ENCODE results near the gene EIF5A. TPM values are rescaled to one million over a fixed set of nuclear protein-coding genes. Genes with fewer than 3 reads are reported as not detected.

EIF5A gene
- total and polyA plus RNA-seq, 2 of the 8 experiments (the other 6 are each of a cell fraction or from before 2014, with no cell fraction given), result 717 to 1,172 TPM

GRCh38 chr17:7329997-7330637 lies 22.7 kb downstream of the EIF5A start:
- peak overlapping the region; percentile 90 for H3K56ac ChIP-seq (replicated peaks; ENCODE audit: insufficient read length, low read depth, low read length)
- H3K18ac ChIP-seq (ENCODE audit: extremely low read depth, low read length), result peak overlapping the region; percentile 41
- H4K5ac ChIP-seq (ENCODE audit: insufficient read length, low read depth, low read length), result peak overlapping the region; percentile 28
- peak overlapping the region; percentile 72; the same call in 1 of the 2 replicates for H2BK15ac ChIP-seq (ENCODE audit: low read length)
- H3K4me1 ChIP-seq (replicated peaks in 1 of 4; ENCODE audit: control insufficient read depth in 3 of 4, insufficient read depth in 4 of 4, low read length in 3 of 4), result peaks cover 0 to 19% (median 8%) of the 10 kb centered on the region in 4 experiments; a peak in 6 of 7 replicates
- peak overlapping the region; percentile 69 to 97 (median 82) for H3K4me3 ChIP-seq (ENCODE audit: extremely low read depth in 1 of 4, insufficient read depth in 2 of 4, low read depth in 3 of 4, low read length in 4 of 4)
- H2BK12ac ChIP-seq (ENCODE audit: low read depth, low read length), result 0 out of 2 replicates have a peak overlapping the region, but pooled peaks have one; percentile 29
- FAIRE-seq, result no peak
- no peaks in the 10 kb centered on the region; a peak in 1 of 7 replicates for H3K27me3 ChIP-seq (replicated peaks in 1 of 4; ENCODE audit: control insufficient read depth in 3 of 4, extremely low read depth in 1 of 4, insufficient read depth in 3 of 4, low read length in 3 of 4)
- peaks cover 8% of the 10 kb centered on the region for H3K23me2 ChIP-seq (ENCODE audit: low read depth, low read length)
- H4K8ac ChIP-seq (ENCODE audit: extremely low read depth, insufficient read depth, low read length), result peak overlapping the region; percentile 94
- peak in 1 of 2 experiments; percentile 92 for DNase-seq (ENCODE audit: low read depth in 1 of 2, low spot score in 2 of 2)
- H3K23ac ChIP-seq (ENCODE audit: insufficient read length), result no peak overlapping the region
- ChIA-PET CTCF (ENCODE audit: partially characterized antibody) (interaction anchor here (0.7 to 9.3 kb wide), 12 partner anchors 15 to 358 kb away, joined by 3 to 167 read pairs (median 5); partner anchors contain the start of genes GPS2, SENP3, TMEM95 and TP53), POLR2A (ENCODE audit: partially characterized antibody) (interaction anchor here (0.6 to 13.4 kb wide), 28 partner anchors 8 to 254 kb away, joined by 3 to 223 read pairs (median 4); partner anchors contain the start of genes ACADVL, ACAP1, CHRNB1 and CLDN7)
- peaks cover 0 to 4% (median under 1%) of the 10 kb centered on the region in 4 experiments; a peak in 4 of 8 replicates for H3K36me3 ChIP-seq (ENCODE audit: control insufficient read depth in 2 of 4, insufficient read depth in 4 of 4, low read length in 3 of 4)
- H3K9me3 ChIP-seq (ENCODE audit: insufficient read depth in 2 of 2, low read depth in 1 of 2, low read length in 1 of 2), result no peaks in the 10 kb centered on the region
- peaks cover 2% of the 10 kb centered on the region; the same call in 1 of the 2 replicates for H3K79me1 ChIP-seq (ENCODE audit: low read depth, low read length)
- H3K9ac ChIP-seq (replicated peaks in 1 of 4; ENCODE audit: extremely low read depth in 1 of 4, low read depth in 3 of 4, low read length in 3 of 4), result peak overlapping the region in 3 of 4 experiments; percentile 84 to 85 (median 84); a peak in 6 of 7 replicates
- no peak overlapping the region for H2BK20ac ChIP-seq (ENCODE audit: low read length)
- no peak overlapping the region for H2AFZ ChIP-seq (ENCODE audit: low read length)
- peak overlapping the region; percentile 44 for H3K4ac ChIP-seq (replicated peaks; ENCODE audit: insufficient read length, low read depth, low read length)
- H3K4me2 ChIP-seq (ENCODE audit: insufficient read depth in 1 of 2, low read depth in 2 of 2, low read length in 2 of 2), result peak overlapping the region; percentile 95 to 96
- H2AK5ac ChIP-seq (ENCODE audit: low read depth, low read length), result no peak overlapping the region
- H2BK120ac ChIP-seq (replicated peaks; ENCODE audit: low read depth, low read length), result no peak overlapping the region
- peaks cover 0 to 14% of the 10 kb centered on the region in 2 experiments; a peak in 2 of 4 replicates for H3K79me2 ChIP-seq (ENCODE audit: control insufficient read depth in 1 of 2, insufficient read depth in 2 of 2, low read length in 2 of 2)
- peak overlapping the region; percentile 84 for H3K27ac ChIP-seq (ENCODE audit: low read depth, low read length)
- WGBS, 2 experiments (ENCODE audit: extremely low coverage in 1 of 2, insufficient coverage in 1 of 2, insufficient read length in 1 of 2, insufficient replicate concordance in 2 of 2, low coverage in 1 of 2, low lambda C conversion rate in 2 of 2, missing lambda C conversion rate in 1 of 2), result 6% methylated on average over 23 of the region's 34 CpGs; no CpG with 5 or more reads in 1 of the 2 experiments
- H2BK5ac ChIP-seq (ENCODE audit: low read depth, low read length), result peak overlapping the region; percentile 48; the same call in 1 of the 2 replicates
- no peak overlapping the region for H3K14ac ChIP-seq (ENCODE audit: insufficient read length)
- no peaks in the 10 kb centered on the region for H4K20me1 ChIP-seq (replicated peaks in 1 of 2; ENCODE audit: control insufficient read depth in 1 of 2, insufficient read depth in 2 of 2, low read length in 2 of 2)
- peak overlapping the region; percentile 22 for H4K91ac ChIP-seq (replicated peaks; ENCODE audit: insufficient read length, low read length)
- TF ChIP-seq MAX (IDR thresholded peaks at IDR 0.05) (no peak), SAP30 (IDR thresholded peaks at IDR 0.05; ENCODE audit: insufficient read depth, insufficient replicate concordance, low read length) (no peak), SP1 (IDR thresholded peaks at IDR 0.05; ENCODE audit: low read depth, low read length) (peak; percentile 62; the same call in 1 of the 2 replicates), TBP (IDR thresholded peaks at IDR 0.05; ENCODE audit: low read depth, low read length) (peak; percentile 21; the same call in 1 of the 2 replicates), EZH2 (IDR thresholded peaks at IDR 0.05; ENCODE audit: low read depth, low read length, severe bottlenecking) (no peak), ASH2L (IDR thresholded peaks at IDR 0.05; ENCODE audit: low read length) (peak; percentile 16), POLR2AphosphoS5 (IDR thresholded peaks at IDR 0.05; ENCODE audit: low read depth, low read length) (0 out of 2 replicates have a peak, but pooled peaks have one; percentile 18), YY1 (IDR thresholded peaks at IDR 0.05; ENCODE audit: low read depth, low read length) (0 out of 2 replicates have a peak, but pooled peaks have one; percentile 28), POLR2A (IDR thresholded peaks at IDR 0.05; ENCODE audit: control extremely low read depth in 1 of 2, low read depth in 2 of 2, low read length in 2 of 2) (peak in 1 of 2 experiments; percentile 70; a peak in 2 of 3 replicates), ZNF274 (IDR thresholded peaks at IDR 0.05; ENCODE audit: borderline replicate concordance, extremely low read depth, low read length) (no peak), SIRT6 (IDR thresholded peaks at IDR 0.05; ENCODE audit: low read length) (no peak), TAF7 (optimal IDR thresholded peaks at IDR 0.05; ENCODE audit: borderline replicate concordance, low read depth, low read length) (peak; percentile 1)

Data from H1 (cell line).